ENCODE data around the gene LILRB2. TPM values are rescaled to one million over a fixed set of nuclear protein-coding genes. Genes with fewer than 3 reads are reported as not detected.
"Not testable (repeated sequence)": the region's sequence is repeated elsewhere in the genome, so short reads cannot be mapped to it uniquely, and the experiment has no call there.

The LILRB2 gene
- total RNA-seq, 1 experiment from 2014 or later: not detected

- H4K20me1 ChIP-seq (ENCODE audit: control insufficient read depth, insufficient read depth, insufficient read length); H2BK120ac ChIP-seq (ENCODE audit: low read depth, low read length, poor library complexity, severe bottlenecking); H3K79me2 ChIP-seq (ENCODE audit: insufficient read depth, low read length); H2AFZ ChIP-seq (ENCODE audit: low read length); H4K5ac ChIP-seq (ENCODE audit: insufficient read length, low read depth, low read length); H3K36me3 Mint-ChIP-seq (ENCODE audit: insufficient read depth in 1 of 3, low read depth in 3 of 3); H3K4me1 Mint-ChIP-seq; H3K27ac ChIP-seq (ENCODE audit: insufficient read length, low read depth, low read length); H4K91ac ChIP-seq (ENCODE audit: insufficient read length, low read depth, low read length); H3K4me3 Mint-ChIP-seq; DNase-seq; H2BK12ac ChIP-seq (ENCODE audit: insufficient read length, low read depth, low read length); H3K4ac ChIP-seq (ENCODE audit: low read depth, low read length); H3K9me3 ChIP-seq (ENCODE audit: control insufficient read depth, low read depth, low read length); H3K27ac Mint-ChIP-seq; H3K4me1 ChIP-seq (ENCODE audit: insufficient read depth, low read length); H3K14ac ChIP-seq (ENCODE audit: insufficient read depth, low read length); H3K18ac ChIP-seq (ENCODE audit: insufficient read length, low read depth, low read length); H4K8ac ChIP-seq (replicated peaks; ENCODE audit: insufficient read length, low read depth, low read length); H3K9ac ChIP-seq (ENCODE audit: extremely low read depth, insufficient read length, low read length); H3K27me3 ChIP-seq (ENCODE audit: insufficient read depth, low read length); H2AK5ac ChIP-seq (ENCODE audit: insufficient read length, low read length); H3K56ac ChIP-seq (ENCODE audit: insufficient read length, low read depth, low read length); H2BK20ac ChIP-seq (ENCODE audit: low read depth, low read length, poor library complexity, severe bottlenecking); H3T11ph ChIP-seq (ENCODE audit: low read length); H3K23ac ChIP-seq (ENCODE audit: insufficient read length, low read depth, low read length); H2BK5ac ChIP-seq (ENCODE audit: insufficient read length, low read length); H3K79me1 ChIP-seq (ENCODE audit: insufficient read depth, low read depth, low read length, poor library complexity, severe bottlenecking); H3K23me2 ChIP-seq (ENCODE audit: insufficient read length, low read depth, low read length, poor library complexity, severe bottlenecking); H2BK15ac ChIP-seq (ENCODE audit: low read depth, low read length); H3K4me2 ChIP-seq (ENCODE audit: insufficient read depth, insufficient read length, low read length): not testable (repeated sequence)
- no CpG with 5 or more reads among the region's 6 CpGs for WGBS (ENCODE audit: extremely low coverage, insufficient read length, low lambda C conversion rate)
- Mint-ChIP-seq H3K9me3 (peaks cover 0 to 23% of the 10 kb centered on the region in 2 experiments; a peak in 2 of 5 replicates), H3K27me3 (ENCODE audit: low read depth) (peaks cover 33% of the 10 kb centered on the region)
These were observed 38.3 kb downstream of the LILRB2 start, which contains the start of gene LILRA6 for GRCh38 chr19:54242646-54243045. TSS of gene LILRA6 (minus strand) at chr19:54242790.

- not testable (repeated sequence) for H3K36me3 Mint-ChIP-seq (ENCODE audit: insufficient read depth in 1 of 3, low read depth in 3 of 3); H4K91ac ChIP-seq (ENCODE audit: insufficient read length, low read depth, low read length); H3K18ac ChIP-seq (ENCODE audit: insufficient read length, low read depth, low read length); H3K4me1 Mint-ChIP-seq; H2BK15ac ChIP-seq (ENCODE audit: low read depth, low read length); H3K9ac ChIP-seq (ENCODE audit: extremely low read depth, insufficient read length, low read length); H3K27ac Mint-ChIP-seq; H3K14ac ChIP-seq (ENCODE audit: insufficient read depth, low read length); DNase-seq; H3K27ac ChIP-seq (ENCODE audit: insufficient read length, low read depth, low read length); H3K4me3 Mint-ChIP-seq; H4K8ac ChIP-seq (replicated peaks; ENCODE audit: insufficient read length, low read depth, low read length); H3K4me1 ChIP-seq (ENCODE audit: insufficient read depth, low read length); H3K9me3 ChIP-seq (ENCODE audit: control insufficient read depth, low read depth, low read length); H3K4ac ChIP-seq (ENCODE audit: low read depth, low read length); H3T11ph ChIP-seq (ENCODE audit: low read length); H3K23me2 ChIP-seq (ENCODE audit: insufficient read length, low read depth, low read length, poor library complexity, severe bottlenecking); H2BK5ac ChIP-seq (ENCODE audit: insufficient read length, low read length); H3K27me3 ChIP-seq (ENCODE audit: insufficient read depth, low read length); H2BK20ac ChIP-seq (ENCODE audit: low read depth, low read length, poor library complexity, severe bottlenecking); H4K20me1 ChIP-seq (ENCODE audit: control insufficient read depth, insufficient read depth, insufficient read length); H3K56ac ChIP-seq (ENCODE audit: insufficient read length, low read depth, low read length); H2BK120ac ChIP-seq (ENCODE audit: low read depth, low read length, poor library complexity, severe bottlenecking); H3K79me2 ChIP-seq (ENCODE audit: insufficient read depth, low read length); H3K4me2 ChIP-seq (ENCODE audit: insufficient read depth, insufficient read length, low read length); H2AK5ac ChIP-seq (ENCODE audit: insufficient read length, low read length); H4K5ac ChIP-seq (ENCODE audit: insufficient read length, low read depth, low read length); H2BK12ac ChIP-seq (ENCODE audit: insufficient read length, low read depth, low read length); H3K79me1 ChIP-seq (ENCODE audit: insufficient read depth, low read depth, low read length, poor library complexity, severe bottlenecking); H3K23ac ChIP-seq (ENCODE audit: insufficient read length, low read depth, low read length); H2AFZ ChIP-seq (ENCODE audit: low read length)
- Mint-ChIP-seq H3K9me3 (peaks cover 0 to 21% of the 10 kb centered on the region in 2 experiments; a peak in 2 of 5 replicates), H3K27me3 (ENCODE audit: low read depth) (peaks cover 32% of the 10 kb centered on the region)
- WGBS (ENCODE audit: extremely low coverage, insufficient read length, low lambda C conversion rate): no CpG with 5 or more reads among the region's 4 CpGs
These were observed 38.7 kb downstream of the LILRB2 start for GRCh38 chr19:54242234-54242633.
